ENCODE results near the gene EPS8L2.

EPS8L2 gene

GRCh38 chr11:704781-705645 lies 1.0 kb upstream of the EPS8L2 start:
- DNase-seq, result no peak

- no peak for DNase-seq
These were observed 467 bp downstream of the EPS8L2 start for GRCh38 chr11:706439-706956.

GRCh38 chr11:706957-707816 lies 1.2 kb downstream of the EPS8L2 start:
- DNase-seq, result no peak

- no peak for DNase-seq
These were observed 1.9 kb downstream of the EPS8L2 start for GRCh38 chr11:707817-708420.

DNA sequence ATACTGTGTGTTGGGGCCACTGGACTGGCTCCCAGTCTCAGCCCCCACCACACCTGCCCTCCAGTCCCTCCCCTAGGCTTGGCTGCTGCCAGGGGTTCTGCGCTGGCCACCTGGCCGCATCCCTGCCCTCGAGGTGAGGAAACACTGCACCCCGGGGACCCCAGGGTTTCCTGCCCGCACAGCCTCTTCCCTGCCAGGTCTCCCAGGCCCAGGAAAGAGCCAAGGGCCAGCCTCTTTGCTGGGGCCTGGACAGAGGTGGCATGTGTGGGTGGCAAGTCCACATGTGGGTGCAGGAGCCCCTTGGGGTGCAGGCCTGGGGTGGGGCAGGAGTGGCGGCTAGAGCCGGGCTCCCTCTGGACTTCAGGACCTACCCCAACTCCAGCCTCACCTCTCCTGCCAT lies 2.5 kb downstream of the EPS8L2 start:
- DNase-seq, result no peak

GRCh38 chr11:709109-709997 lies 3.3 kb downstream of the EPS8L2 start:
- DNase-seq, result no peak

DNA sequence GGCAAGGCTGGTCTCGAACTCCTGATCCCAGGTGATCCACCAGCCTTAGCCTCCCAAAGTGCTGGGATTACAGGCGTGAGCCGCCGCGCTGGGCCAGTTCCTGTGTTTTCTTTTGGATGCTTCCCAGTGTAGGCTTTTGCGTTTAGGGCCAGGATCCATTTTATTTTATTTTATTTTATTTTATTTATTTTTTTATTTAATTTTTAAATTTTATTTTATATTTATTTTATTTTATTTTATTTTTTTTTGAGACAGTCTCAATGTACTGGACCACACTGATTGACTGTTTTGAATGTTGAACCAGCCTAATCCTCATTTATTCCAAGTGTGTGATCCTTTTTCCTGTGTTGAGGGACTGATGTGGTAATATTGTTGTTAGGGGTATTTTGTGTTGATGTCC lies 8.4 kb downstream of the EPS8L2 start:
- DNase-seq, result no peak

- DNase-seq, result no peak
These were observed 13.4 kb downstream of the EPS8L2 start for GRCh38 chr11:719214-720016.

DNA sequence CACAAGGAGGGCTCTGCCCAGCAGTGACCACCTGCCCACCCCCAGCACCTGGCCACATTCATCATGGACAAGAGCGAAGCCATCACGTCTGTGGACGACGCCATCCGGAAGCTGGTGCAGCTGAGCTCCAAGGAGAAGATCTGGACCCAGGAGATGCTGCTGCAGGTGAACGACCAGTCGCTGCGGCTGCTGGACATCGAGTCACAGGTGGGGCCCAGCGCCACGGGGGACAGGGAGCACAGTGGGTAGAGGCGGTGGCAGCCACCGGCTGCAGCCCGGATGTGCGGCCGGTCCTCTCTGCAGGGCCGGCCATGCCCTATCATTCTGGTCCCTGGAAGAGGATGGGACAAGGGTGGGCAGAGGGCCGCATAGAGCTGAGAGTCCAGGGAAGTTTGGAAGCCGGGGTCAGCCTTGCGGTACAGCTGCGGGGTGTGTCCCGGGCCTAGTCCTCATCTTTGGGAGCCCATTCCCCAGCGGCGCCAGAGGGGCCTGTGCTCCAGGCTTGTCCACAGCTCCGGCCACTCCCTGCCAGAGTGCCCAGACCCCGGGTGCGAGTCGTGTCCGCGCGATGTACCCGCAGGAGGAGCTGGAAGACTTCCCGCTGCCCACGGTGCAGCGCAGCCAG lies 14.1 kb downstream of the EPS8L2 start:
- no peak for DNase-seq

DNA sequence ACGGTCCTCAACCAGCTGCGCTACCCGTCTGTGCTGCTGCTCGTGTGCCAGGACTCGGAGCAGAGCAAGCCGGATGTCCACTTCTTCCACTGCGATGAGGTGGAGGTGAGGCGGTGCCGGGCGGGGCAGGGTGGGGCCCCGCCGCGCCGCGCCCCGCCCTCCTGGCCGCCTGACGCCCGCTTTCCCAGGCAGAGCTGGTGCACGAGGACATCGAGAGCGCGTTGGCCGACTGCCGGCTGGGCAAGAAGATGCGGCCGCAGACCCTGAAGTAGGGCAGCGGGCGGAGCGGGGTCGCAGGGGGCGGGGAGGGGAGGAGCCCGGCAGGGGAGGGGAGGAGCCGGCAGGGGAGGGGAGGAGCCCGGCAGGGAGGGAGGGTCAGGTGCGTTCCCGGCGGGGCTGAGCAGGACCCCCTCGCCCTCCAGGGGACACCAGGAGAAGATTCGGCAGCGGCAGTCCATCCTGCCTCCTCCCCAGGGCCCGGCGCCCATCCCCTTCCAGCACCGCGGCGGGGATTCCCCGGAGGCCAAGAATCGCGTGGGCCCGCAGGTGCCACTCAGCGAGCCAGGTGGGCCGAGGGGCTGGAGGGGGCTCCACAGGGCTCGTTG lies 14.7 kb downstream of the EPS8L2 start:
- peak; percentile 49 for DNase-seq

DNA sequence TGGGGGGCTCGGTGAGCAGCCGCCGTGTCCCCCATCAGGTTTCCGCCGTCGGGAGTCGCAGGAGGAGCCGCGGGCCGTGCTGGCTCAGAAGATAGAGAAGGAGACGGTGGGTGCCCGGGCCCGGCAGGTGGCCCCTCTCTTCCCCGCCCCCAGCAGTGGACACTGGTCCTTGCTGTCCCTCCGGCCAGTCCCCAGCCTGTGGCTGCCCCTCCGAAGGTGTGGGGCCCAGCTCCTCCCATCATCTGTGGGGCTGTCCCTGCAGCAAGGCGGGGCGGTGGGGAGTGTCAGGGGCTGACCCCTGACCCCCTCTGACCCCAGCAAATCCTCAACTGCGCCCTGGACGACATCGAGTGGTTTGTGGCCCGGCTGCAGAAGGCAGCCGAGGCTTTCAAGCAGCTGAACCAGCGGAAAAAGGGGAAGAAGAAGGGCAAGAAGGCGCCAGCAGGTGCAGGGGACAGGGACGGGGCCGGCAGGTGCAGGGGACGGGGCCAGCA lies 15.3 kb downstream of the EPS8L2 start:
- no peak for DNase-seq

DNA sequence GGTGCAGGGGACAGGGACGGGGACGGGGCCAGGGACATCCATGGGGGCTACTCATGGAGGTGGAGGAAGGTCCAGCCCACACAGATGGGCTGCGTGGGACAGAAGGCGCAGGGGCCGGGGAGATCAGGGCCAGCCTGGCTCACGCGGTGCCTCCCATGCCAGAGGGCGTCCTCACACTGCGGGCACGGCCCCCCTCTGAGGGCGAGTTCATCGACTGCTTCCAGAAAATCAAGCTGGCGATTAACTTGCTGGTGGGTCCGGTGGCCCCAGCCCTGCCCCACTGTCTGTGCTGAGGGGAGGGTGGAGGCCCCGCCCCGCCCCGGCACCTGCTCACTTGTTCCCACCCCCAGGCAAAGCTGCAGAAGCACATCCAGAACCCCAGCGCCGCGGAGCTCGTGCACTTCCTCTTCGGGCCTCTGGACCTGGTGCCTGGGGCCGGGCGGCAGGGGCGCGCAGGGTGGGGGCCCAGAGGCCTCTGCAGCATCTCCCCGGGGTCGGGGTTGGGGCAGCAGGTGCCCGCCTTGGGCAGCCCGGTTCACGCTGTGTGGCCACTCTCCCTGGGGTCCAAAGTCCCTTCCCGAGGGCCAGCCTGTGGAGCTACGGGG lies 15.8 kb downstream of the EPS8L2 start:
- peak; percentile 58 for DNase-seq

- DNase-seq, result no peak
These were observed 16.3 kb downstream of the EPS8L2 start for GRCh38 chr11:722346-722811.

DNA sequence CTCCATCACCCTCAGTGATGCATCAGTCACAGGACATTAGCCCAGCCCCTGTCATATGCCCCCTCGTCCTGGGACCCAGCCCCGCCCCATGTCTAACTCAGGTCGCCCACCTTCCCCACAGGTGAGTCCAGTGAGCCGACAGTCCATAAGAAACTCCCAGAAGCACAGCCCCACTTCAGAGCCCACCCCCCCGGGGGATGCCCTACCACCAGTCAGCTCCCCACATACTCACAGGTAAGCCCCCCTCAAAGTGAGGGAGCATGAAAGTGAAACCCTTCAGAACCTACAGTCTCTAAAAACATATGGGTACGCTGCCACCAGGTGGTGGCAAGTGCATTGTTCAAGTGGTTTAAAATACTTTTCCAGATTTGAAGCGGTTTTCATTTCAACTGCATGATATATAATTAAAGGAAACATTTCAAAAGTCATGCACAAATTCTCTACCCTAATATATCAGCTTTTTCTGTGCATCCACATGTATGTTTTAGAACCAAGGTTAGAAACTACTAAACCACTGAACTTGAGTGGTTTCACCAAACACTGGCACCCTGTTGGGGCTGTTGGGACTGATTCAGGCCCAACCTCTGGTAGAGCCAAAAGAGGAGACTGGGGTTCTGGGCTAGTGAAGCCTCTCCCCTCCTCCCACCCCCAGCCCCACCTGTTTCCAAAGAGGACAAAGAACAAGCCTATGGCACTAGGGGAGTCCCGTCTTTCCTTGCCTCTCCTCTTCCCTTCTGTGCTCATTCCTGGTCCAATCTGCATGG lies 17.3 kb downstream of the EPS8L2 start:
- peak; percentile 40 for DNase-seq

- DNase-seq, result peak; percentile 29
These were observed 18.2 kb downstream of the EPS8L2 start for GRCh38 chr11:724049-724777.

DNA sequence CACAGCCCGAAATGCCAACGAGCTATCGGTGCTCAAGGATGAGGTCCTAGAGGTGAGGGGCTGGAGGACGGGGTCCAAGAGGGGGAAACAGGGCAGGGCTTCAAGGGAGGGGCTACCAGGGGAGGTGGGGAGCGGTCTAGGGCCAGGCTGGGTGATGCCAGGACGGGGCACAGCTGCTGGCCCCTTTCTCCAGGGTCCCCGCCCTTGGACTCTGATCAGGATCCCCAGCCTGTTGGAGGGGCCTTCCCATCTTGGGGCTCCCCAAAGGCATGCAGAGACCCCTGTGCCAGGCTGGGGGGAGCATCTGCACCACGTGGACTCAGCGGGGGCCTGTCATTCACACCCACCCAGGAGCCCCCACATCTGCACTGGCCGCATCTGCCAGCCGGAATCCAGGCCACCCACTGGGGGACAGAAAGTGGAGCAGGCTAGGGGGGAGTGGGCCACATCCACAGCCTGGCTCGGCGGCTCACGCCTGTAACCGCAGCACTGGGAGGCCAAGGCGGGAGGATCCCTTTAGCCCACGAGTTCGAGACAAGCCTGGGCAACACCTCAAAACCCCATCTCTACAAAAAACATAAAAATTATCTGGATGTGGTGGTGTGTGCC lies 18.9 kb downstream of the EPS8L2 start:
- DNase-seq, result no peak

DNA sequence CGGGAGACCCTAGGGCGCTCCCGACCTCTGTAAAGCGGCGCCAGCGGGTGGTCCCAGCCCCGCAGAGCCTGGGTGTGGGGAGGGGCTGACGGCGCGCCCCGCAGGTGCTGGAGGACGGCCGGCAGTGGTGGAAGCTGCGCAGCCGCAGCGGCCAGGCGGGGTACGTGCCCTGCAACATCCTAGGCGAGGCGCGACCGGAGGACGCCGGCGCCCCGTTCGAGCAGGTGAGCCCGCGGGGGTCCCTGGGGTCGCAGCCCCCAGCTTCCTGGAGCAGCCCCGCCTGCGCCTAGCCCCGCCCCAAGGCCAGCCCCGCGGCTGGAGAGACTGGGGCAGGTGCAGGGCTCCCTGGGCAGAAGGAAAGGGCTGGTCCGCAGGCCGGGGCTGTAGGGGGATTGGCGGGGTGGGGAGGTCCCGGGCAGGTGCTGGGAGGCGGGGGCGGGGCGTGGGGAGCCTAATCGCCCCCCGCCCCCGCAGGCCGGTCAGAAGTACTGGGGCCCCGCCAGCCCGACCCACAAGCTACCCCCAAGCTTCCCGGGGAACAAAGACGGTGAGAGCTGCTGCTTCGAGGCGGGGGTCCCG lies 19.7 kb downstream of the EPS8L2 start:
- DNase-seq, result no peak
